Right cardiac atrium (tissue), 5 donors: ENCODE results near the gene SDC3. TPM values are rescaled to one million over a fixed set of nuclear protein-coding genes. Genes with fewer than 3 reads are reported as not detected.
A peak's percentile ranks its signal among the peaks of the same experiment; 100 is the strongest.

Experiments used
- ATAC-seq, 2 donors: fragments of 200-7000 bp; cut with Tn5 transposase; one replicate each; pipeline versions ENCODE4 v1.8.0 to v1.9.1; 2020; ENCODE audit warnings: moderate library complexity in 2 of 2, mild to moderate bottlenecking in 1 of 2
- DNase-seq, 3 donors: peaks; one replicate each; pipeline ENCODE4 v3.0.0-alpha.2; 2020
- H3K27ac ChIP-seq: one replicate; pipeline ENCODE4 v1.5.1; 2013; ENCODE audit warnings: mild to moderate bottlenecking, low read length, control low read depth, moderate library complexity
- H3K27me3 ChIP-seq: one replicate; pipeline ENCODE4 v1.6.1; 2013; ENCODE audit not compliant: control insufficient read depth, insufficient read depth
- H3K4me1 ChIP-seq: one replicate; pipeline ENCODE4 v1.6.1; 2013; ENCODE audit warnings: low read length; ENCODE audit not compliant: control insufficient read depth, insufficient read depth
- H3K4me3 ChIP-seq: one replicate; pipeline ENCODE4 v1.5.1; 2013; ENCODE audit warnings: low read length, control low read depth
- H3K9me3 ChIP-seq: one replicate; pipeline ENCODE4 v1.6.1; 2013; ENCODE audit warnings: low read length; ENCODE audit not compliant: control insufficient read depth
- WGBS: extraction: QIAGEN DNeasy Blood & Tissue Kit; methylation state at CpG from one replicate; pipeline ENCODE4 v1.1.7; 2013; 5-methylcytosine and 5-hydroxymethylcytosine counted together
- intact Hi-C, 4 donors: fragments of 100-400 bp; cut with DNase I; formaldehyde crosslinking; loops; one replicate each; pipeline versions ENCODE4 v1.11.0 to v1.14.0; 2022 to 2023
- polyA plus RNA-seq: library from polyadenylated mRNA; stranded (reverse); fragments of 200-250 nt; gene quantifications from one replicate; pipeline ENCODE4 v1.2.3, GENCODE V29; 2013
- total RNA-seq, 4 donors: library from RNA; stranded (reverse); fragmentation: NEBNext Ultra II Directional; extraction: Animal tissue kit (Norgen Biotek cat#: 25700); gene quantifications; one replicate each; pipeline ENCODE4 v1.2.1, GENCODE V29; 2021
- donor health status: healthy with polysubstance abuse.
- donor health status: DM: no; HTN: yes; CAD: no.
- donor health status: DM: no; HTN: no; CAD: no.
- donor health status: DM: no; HTN: yes; CAD: no; lungs with severe emphysema.
- donor health status: DM: yes; HTN: yes; CAD: no.

Gene SDC3
- total and polyA plus RNA-seq, 5 donors, result 33.2 to 40.9 (median 38.7) TPM

- WGBS, result 75% methylated on average over 11 of the region's 11 CpGs
- H3K27me3 ChIP-seq, result no peaks in the 10 kb centered on the region
- no peaks in the 10 kb centered on the region for H3K9me3 ChIP-seq
- intact Hi-C loops, result loop anchor here in 1 of 4 donors (5.0 kb wide), 1 partner anchor 57 kb away; no protein-coding TSS in a partner anchor
- H3K27ac ChIP-seq, result no peak overlapping the region
- no peak overlapping the region for H3K4me3 ChIP-seq
- DNase-seq (peak in 2 of 3 donors; percentile 40 to 53), ATAC-seq (no peak)
- H3K4me1 ChIP-seq, result peaks cover 14% of the 10 kb centered on the region
Observed at GRCh38 chr1:30904191-30904961, 4.2 kb downstream of the SDC3 start.

- Histone ChIP-seq H3K27me3 (no peaks in the 10 kb centered on the region), H3K27ac (peak overlapping the region; percentile 48), H3K9me3 (no peaks in the 10 kb centered on the region), H3K4me1 (peaks cover 14% of the 10 kb centered on the region), H3K4me3 (no peak overlapping the region)
- 72% methylated on average over 8 of the region's 8 CpGs for WGBS
- intact Hi-C loops, result loop anchor here in 1 of 4 donors (5.0 kb wide), 1 partner anchor 56 kb away; no protein-coding TSS in a partner anchor
- DNase-seq (peak in 2 of 3 donors; percentile 31 to 44), ATAC-seq (peak in 1 of 2 donors; percentile 17)
Observed at GRCh38 chr1:30903343-30904034, 5.1 kb downstream of the SDC3 start.

- no peaks in the 10 kb centered on the region for H3K27me3 ChIP-seq
- H3K4me3 ChIP-seq, result no peak overlapping the region
- peak overlapping the region; percentile 48 for H3K27ac ChIP-seq
- DNase-seq, result peak in 2 of 3 donors; percentile 63 to 72
- peaks cover 14% of the 10 kb centered on the region for H3K4me1 ChIP-seq
- H3K9me3 ChIP-seq, result no peaks in the 10 kb centered on the region
- 51% methylated on average over 9 of the region's 9 CpGs for WGBS
- intact Hi-C loops, result loop anchor here in 1 of 4 donors (5.0 kb wide), 1 partner anchor 55 kb away; no protein-coding TSS in a partner anchor
- ATAC-seq, result peak; percentile 28 to 29
Observed at GRCh38 chr1:30902593-30903290, 5.8 kb downstream of the SDC3 start.

- peak; percentile 73 to 81 for ATAC-seq
- WGBS, result 45% methylated on average over 11 of the region's 11 CpGs
- Histone ChIP-seq H3K27ac (peak overlapping the region; percentile 75), H3K27me3 (no peaks in the 10 kb centered on the region), H3K9me3 (no peaks in the 10 kb centered on the region), H3K4me3 (no peak overlapping the region), H3K4me1 (peaks cover 14% of the 10 kb centered on the region)
- peak; percentile 75 to 92 (median 90) for DNase-seq
- intact Hi-C loops, result loop anchor here in 1 of 4 donors (5.0 kb wide), 1 partner anchor 55 kb away; no protein-coding TSS in a partner anchor
Observed at GRCh38 chr1:30901798-30902581, 6.6 kb downstream of the SDC3 start.

- DNase-seq (peak in 2 of 3 donors; percentile 28 to 36), ATAC-seq (peak in 1 of 2 donors; percentile 2)
- intact Hi-C loops, result loop anchor here in 1 of 4 donors (5.0 kb wide), 1 partner anchor 54 kb away; no protein-coding TSS in a partner anchor
- peaks cover 7% of the 10 kb centered on the region for H3K4me1 ChIP-seq
- H3K4me3 ChIP-seq, result no peak overlapping the region
- WGBS, result 69% methylated on average over 3 of the region's 3 CpGs
- no peak overlapping the region for H3K27ac ChIP-seq
- H3K27me3 ChIP-seq, result no peaks in the 10 kb centered on the region
- no peaks in the 10 kb centered on the region for H3K9me3 ChIP-seq
Observed at GRCh38 chr1:30900931-30901560, 7.5 kb downstream of the SDC3 start.

- ATAC-seq (no peak), DNase-seq (peak in 2 of 3 donors; percentile 22 to 47)
- H3K27ac ChIP-seq, result no peak overlapping the region
- peaks cover 10% of the 10 kb centered on the region for H3K4me1 ChIP-seq
- intact Hi-C loops, result loop anchor here in 1 of 4 donors (5.0 kb wide), 1 partner anchor 53 kb away; no protein-coding TSS in a partner anchor
- 89% methylated on average over 6 of the region's 6 CpGs for WGBS
- no peaks in the 10 kb centered on the region for H3K9me3 ChIP-seq
- no peaks in the 10 kb centered on the region for H3K27me3 ChIP-seq
- H3K4me3 ChIP-seq, result no peak overlapping the region
Observed at GRCh38 chr1:30900486-30900885, 8.1 kb downstream of the SDC3 start.

- no peaks in the 10 kb centered on the region for H3K27me3 ChIP-seq
- peaks cover 14% of the 10 kb centered on the region for H3K4me1 ChIP-seq
- DNase-seq, result peak in 1 of 3 donors; percentile 3
- no peaks in the 10 kb centered on the region for H3K9me3 ChIP-seq
- 77% methylated on average over 13 of the region's 13 CpGs for WGBS
- no peak for ATAC-seq
- no peak overlapping the region for H3K27ac ChIP-seq
- intact Hi-C loops, result loop anchor here in 1 of 4 donors (5.0 kb wide), 1 partner anchor 52 kb away; no protein-coding TSS in a partner anchor
- H3K4me3 ChIP-seq, result no peak overlapping the region
Observed at GRCh38 chr1:30899577-30900389, 8.8 kb downstream of the SDC3 start.

GRCh38 chr1:30898031-30898815 lies 10.3 kb downstream of the SDC3 start:
- Histone ChIP-seq H3K4me1 (peaks cover 12% of the 10 kb centered on the region), H3K27ac (no peak overlapping the region), H3K4me3 (no peak overlapping the region), H3K9me3 (no peaks in the 10 kb centered on the region), H3K27me3 (no peaks in the 10 kb centered on the region)
- DNase-seq, result peak in 2 of 3 donors; percentile 45 to 51
- intact Hi-C loops, result no loop called here
- ATAC-seq, result no peak
- 89% methylated on average over 10 of the region's 10 CpGs for WGBS

GRCh38 chr1:30896905-30897304 lies 11.7 kb downstream of the SDC3 start:
- WGBS, result 90% methylated on average over 2 of the region's 2 CpGs
- Histone ChIP-seq H3K27ac (no peak overlapping the region), H3K4me1 (peaks cover 16% of the 10 kb centered on the region), H3K27me3 (no peaks in the 10 kb centered on the region), H3K9me3 (no peaks in the 10 kb centered on the region), H3K4me3 (no peak overlapping the region)
- DNase-seq, result peak in 1 of 3 donors; percentile 17
- ATAC-seq, result no peak
- intact Hi-C loops, result no loop called here
